Uterine smooth muscle cell (primary cell): ENCODE results near the gene UGT1A9. TPM values are rescaled to one million over a fixed set of nuclear protein-coding genes. Genes with fewer than 3 reads are reported as not detected.

ENCODE experiments used
- total RNA-seq: library from RNA; depleted of rRNA; stranded (reverse); fragments of >200 nt; gene quantifications from 2 replicates; pipeline ENCODE4 v1.2.3, GENCODE V29; 2014

Gene UGT1A9
- total RNA-seq = not detected in 2 replicates

GRCh38 chr2:233671290-233672161, at the start of gene UGT1A9:
Gene UGT1A9, plus strand, starts transcription at chr2:233671898. Its CDS starts 37 bp downstream, at chr2:233671935.

GRCh38 chr2:233636306-233636705, 35.4 kb upstream of the UGT1A9 start, which contains the start of gene UGT1A10:
Gene UGT1A10, plus strand, starts transcription at chr2:233636448. Its CDS starts 75 bp downstream, at chr2:233636523.

DNA sequence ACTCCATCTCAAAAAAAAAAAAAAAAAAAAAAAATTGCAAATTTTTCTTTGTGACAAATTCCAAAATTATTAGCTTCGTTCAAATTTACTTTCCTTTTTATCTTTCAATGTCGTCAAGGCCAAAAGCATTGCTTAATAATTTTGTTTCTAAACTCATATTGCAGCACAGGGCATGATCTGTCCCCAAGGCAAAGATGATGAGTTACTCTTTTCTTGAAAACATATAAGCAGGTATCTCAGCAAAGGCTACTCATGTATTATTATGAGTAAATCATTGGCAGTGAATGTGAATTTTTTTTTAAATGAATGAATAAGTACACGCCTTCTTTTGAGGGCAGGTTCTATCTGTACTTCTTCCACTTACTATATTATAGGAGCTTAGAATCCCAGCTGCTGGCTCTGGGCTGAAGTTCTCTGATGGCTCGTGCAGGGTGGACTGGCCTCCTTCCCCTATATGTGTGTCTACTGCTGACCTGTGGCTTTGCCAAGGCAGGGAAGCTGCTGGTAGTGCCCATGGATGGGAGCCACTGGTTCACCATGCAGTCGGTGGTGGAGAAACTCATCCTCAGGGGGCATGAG, 9.9 kb downstream of the UGT1A9 start, which contains the start of gene UGT1A7:
UGT1A7 (plus strand) TSS at position 381 of the 579 bp plus-strand sequence; CDS start at position 418, 37 bp downstream.

GRCh38 chr2:233692648-233693047, 20.9 kb downstream of the UGT1A9 start, which contains the start of gene UGT1A6:
Gene UGT1A6, plus strand, starts transcription at chr2:233692890. Its CDS starts 115 bp downstream, at chr2:233693005.

DNA sequence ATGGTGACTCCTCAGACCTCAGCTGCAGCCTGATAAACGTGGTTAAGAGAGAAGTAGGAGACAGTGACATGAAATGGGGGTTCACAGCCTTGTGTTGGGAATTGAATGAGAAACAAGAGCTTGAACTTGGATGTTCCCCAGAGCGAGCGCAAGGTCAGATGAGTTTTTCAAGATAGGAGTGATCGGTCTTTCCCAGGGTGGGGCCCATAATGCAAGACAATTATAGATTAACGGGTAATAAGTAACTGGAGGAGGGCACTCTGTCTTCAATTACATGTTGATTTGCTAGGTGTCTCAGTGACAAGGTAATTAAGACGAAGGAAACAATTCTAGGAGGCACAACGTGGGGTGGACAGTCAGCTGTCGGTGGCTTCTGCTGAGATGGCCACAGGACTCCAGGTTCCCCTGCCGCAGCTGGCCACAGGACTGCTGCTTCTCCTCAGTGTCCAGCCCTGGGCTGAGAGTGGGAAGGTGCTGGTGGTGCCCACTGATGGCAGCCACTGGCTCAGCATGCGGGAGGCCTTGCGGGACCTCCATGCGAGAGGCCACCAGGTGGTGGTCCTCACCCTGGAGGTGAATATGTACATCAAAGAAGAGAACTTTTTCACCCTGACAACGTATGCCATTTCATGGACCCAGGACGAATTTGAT, 41.0 kb downstream of the UGT1A9 start, which contains the start of gene UGT1A5:
UGT1A5 (plus strand) TSS at position 297 of the 651 bp plus-strand sequence; CDS start at position 382, 85 bp downstream.

DNA sequence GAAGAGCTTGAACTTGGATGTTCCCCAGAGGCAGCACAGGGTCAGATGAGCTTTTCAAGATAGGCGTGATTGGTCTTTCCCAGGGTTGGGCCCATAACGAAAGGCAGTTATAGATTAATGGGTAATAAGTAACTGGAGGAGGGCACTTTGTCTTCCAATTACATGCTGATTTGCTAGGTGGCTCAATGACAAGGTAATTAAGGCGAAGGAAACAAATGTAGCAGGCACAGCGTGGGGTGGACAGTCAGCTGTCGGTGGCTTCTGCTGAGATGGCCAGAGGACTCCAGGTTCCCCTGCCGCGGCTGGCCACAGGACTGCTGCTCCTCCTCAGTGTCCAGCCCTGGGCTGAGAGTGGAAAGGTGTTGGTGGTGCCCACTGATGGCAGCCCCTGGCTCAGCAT, 46.9 kb downstream of the UGT1A9 start, which contains the start of gene UGT1A4:
UGT1A4 (plus strand) TSS at position 185 of the 400 bp plus-strand sequence; CDS start at position 270, 85 bp downstream.

DNA sequence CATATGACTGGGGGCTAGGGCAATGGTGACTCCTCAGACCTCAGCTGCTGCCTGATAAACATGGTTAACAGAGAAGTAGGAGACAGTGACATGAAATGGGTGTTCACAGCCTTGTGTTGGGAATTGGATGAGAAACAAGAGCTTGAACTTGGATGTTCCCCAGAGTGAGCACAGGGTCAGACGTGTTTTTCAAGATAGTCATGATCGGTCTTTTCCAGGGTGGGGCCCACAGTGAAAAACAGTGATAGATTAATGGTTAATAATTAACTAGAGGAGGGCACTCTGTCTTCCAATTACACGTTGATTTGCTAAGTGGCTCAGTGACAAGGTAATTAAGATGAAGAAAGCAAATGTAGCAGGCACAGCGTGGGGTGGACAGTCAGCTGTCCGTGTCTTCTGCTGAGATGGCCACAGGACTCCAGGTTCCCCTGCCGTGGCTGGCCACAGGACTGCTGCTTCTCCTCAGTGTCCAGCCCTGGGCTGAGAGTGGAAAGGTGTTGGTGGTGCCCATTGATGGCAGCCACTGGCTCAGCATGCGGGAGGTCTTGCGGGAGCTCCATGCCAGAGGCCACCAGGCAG, 57.1 kb downstream of the UGT1A9 start, which contains the start of gene UGT1A3:
UGT1A3 (plus strand) TSS at position 320 of the 579 bp plus-strand sequence; CDS start at position 405, 85 bp downstream.

DNA sequence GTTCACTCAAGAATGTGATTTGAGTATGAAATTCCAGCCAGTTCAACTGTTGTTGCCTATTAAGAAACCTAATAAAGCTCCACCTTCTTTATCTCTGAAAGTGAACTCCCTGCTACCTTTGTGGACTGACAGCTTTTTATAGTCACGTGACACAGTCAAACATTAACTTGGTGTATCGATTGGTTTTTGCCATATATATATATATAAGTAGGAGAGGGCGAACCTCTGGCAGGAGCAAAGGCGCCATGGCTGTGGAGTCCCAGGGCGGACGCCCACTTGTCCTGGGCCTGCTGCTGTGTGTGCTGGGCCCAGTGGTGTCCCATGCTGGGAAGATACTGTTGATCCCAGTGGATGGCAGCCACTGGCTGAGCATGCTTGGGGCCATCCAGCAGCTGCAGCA, 88.3 kb downstream of the UGT1A9 start, which contains the start of gene UGT1A1:
UGT1A1 (plus strand) TSS at position 228 of the 400 bp plus-strand sequence; CDS start at position 246, 18 bp downstream.

GRCh38 chr2:233778030-233778429, 106.3 kb downstream of the UGT1A9 start, which contains the start of gene MROH2A:
Gene MROH2A, plus strand, starts transcription at chr2:233778330. Its CDS starts 1,029 bp downstream, at chr2:233779359.

Other genes with a start within 250 kb of the UGT1A9 start
- gene USP40, start 105.1 kb upstream of the UGT1A9 start, total RNA-seq = 38.4 and 46.9 TPM in 2 replicates
- gene UGT1A8, start 54.3 kb upstream of the UGT1A9 start, total RNA-seq = 0.12 TPM in 1 of 2 replicates, not detected in the other
- gene UGT1A10, start 35.5 kb upstream of the UGT1A9 start, total RNA-seq = 0.11 TPM in 1 of 2 replicates, not detected in the other
- not detected in 2 replicates for gene UGT1A7, start 10.0 kb downstream of the UGT1A9 start, total RNA-seq
- gene UGT1A6, start 21.0 kb downstream of the UGT1A9 start, total RNA-seq = not detected in 2 replicates
- gene UGT1A5, start 41.0 kb downstream of the UGT1A9 start, total RNA-seq = not detected in 2 replicates
- gene UGT1A4, start 46.8 kb downstream of the UGT1A9 start, total RNA-seq = not detected in 2 replicates
- gene UGT1A3, start 57.1 kb downstream of the UGT1A9 start, total RNA-seq = not detected in 2 replicates
- not detected in 2 replicates for gene UGT1A1, start 88.4 kb downstream of the UGT1A9 start, total RNA-seq
- gene MROH2A, start 106.4 kb downstream of the UGT1A9 start, total RNA-seq = not detected in 2 replicates
- gene HJURP, start 182.6 kb downstream of the UGT1A9 start, total RNA-seq = 15.7 and 46.5 TPM in 2 replicates
- 0.12 TPM in 1 of 2 replicates, not detected in the other for gene TRPM8, start 245.5 kb downstream of the UGT1A9 start, total RNA-seq